Esophagus muscularis mucosa (tissue), 4 donors: ENCODE data around the gene HNRNPF. TPM values are rescaled to one million over a fixed set of nuclear protein-coding genes. Genes with fewer than 3 reads are reported as not detected.

Experiments used
- DNase-seq: peaks from one replicate; pipeline ENCODE4 v3.0.0-alpha.2; 2017; ENCODE audit errors: extremely low spot score
- H3K27ac ChIP-seq, 4 donors: fragments of 200-600 bp; sonication (generic); replicated peaks in 1 of 4; 1 replicate in 3 of 4; 2 replicates in 1 of 4; pipeline ENCODE4 v1.5.1; 2016 to 2019; ENCODE audit warnings: mild to moderate bottlenecking in 1 of 4
- H3K27me3 ChIP-seq, 4 donors: fragments of 200-600 bp; sonication (generic); one replicate each; pipeline versions ENCODE4 v1.5.1 to v1.6.0; 2016 to 2019
- H3K36me3 ChIP-seq, 4 donors: fragments of 200-600 bp; sonication (generic); one replicate each; pipeline ENCODE4 v1.5.1; 2016 to 2019
- H3K4me1 ChIP-seq, 4 donors: fragments of 200-600 bp; sonication (generic); one replicate each; pipeline ENCODE4 v1.5.1; 2016 to 2019
- H3K4me3 ChIP-seq, 4 donors: fragments of 200-600 bp; sonication (generic); 1 replicate in 2 of 4; 2 replicates in 2 of 4; pipeline ENCODE4 v1.5.1; 2016 to 2019; ENCODE audit warnings: mild to moderate bottlenecking in 4 of 4, moderate library complexity in 1 of 4
- H3K9me3 ChIP-seq, 4 donors: fragments of 200-600 bp; sonication (generic); 1 replicate in 3 of 4; 2 replicates in 1 of 4; pipeline ENCODE4 v1.5.1; 2016 to 2019
- EP300 ChIP-seq: sonication (generic); formaldehyde crosslinking; IDR thresholded peaks from one replicate; pipeline ENCODE4 v1.6.1; 2017; ENCODE audit warnings: antibody characterized with exemption
- POLR2A ChIP-seq: fragments of 450-650 bp; IDR thresholded peaks from one replicate; pipeline ENCODE4 v1.6.1; 2017; ENCODE audit warnings: antibody characterized with exemption, moderate library complexity, mild to moderate bottlenecking, low read depth
- POLR2AphosphoS5 ChIP-seq, 2 donors: sonication (generic); formaldehyde crosslinking; IDR thresholded peaks; one replicate each; pipeline ENCODE4 v1.6.1; 2017; ENCODE audit warnings: antibody characterized with exemption in 2 of 2
- WGBS: methylation state at CpG from one replicate; pipeline ENCODE4 v1.1.5; 2018; 5-methylcytosine and 5-hydroxymethylcytosine counted together
- intact Hi-C: fragments of 100-400 bp; cut with DNase I; formaldehyde crosslinking; loops from one replicate; pipeline ENCODE4 v1.15.1; 2023
- total RNA-seq, 4 donors: library from RNA; depleted of rRNA; stranded (reverse); fragments of >200 nt; gene quantifications; one replicate each; pipeline versions ENCODE4 v1.1.0 to v1.2.1, GENCODE V29; 2016
- TF ChIP-seq, protein P1 (sequence below), 3 experiments: fragments of 200-600 bp in 2 of 3; fragments of 450-650 bp in 1 of 3; sonication (generic) in 2 of 3; IDR thresholded peaks; one replicate each; pipeline ENCODE4 v1.5.1; 2017 to 2019; ENCODE audit warnings: antibody characterized with exemption in 3 of 3, mild to moderate bottlenecking in 2 of 3, moderate library complexity in 1 of 3

Gene HNRNPF
- total RNA-seq, 4 donors from 2014 or later, result 113 to 243 (median 176) TPM

DNA sequence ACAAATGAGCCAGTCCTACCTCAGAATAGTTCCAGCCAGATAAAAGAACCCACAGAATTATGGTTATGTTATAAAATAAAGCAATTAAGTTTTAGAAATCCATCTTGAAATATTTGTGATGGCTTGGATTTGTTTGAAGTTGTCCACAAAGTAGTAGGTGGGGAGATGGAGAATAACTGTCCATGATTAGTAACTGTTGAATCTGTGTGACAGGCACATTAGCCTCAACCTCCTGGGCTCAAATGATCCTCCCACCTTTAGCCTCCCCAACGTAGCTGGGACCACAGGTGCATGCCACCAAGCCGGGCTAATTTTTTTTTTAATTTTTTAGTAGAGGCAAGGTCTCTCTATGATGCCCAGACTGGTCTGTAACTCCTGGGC, 10.1 kb downstream of the HNRNPF start:
- 52% methylated on average over 2 of the region's 2 CpGs for whole genome bisulfite sequencing
- no peaks in the 10 kb centered on the region for H3K9me3 ChIP-seq
- H3K4me1 ChIP-seq, result peaks cover 72 to 92% (median 89%) of the 10 kb centered on the region in 4 donors
- peaks cover 2 to 28% (median 17%) of the 10 kb centered on the region in 4 donors for H3K36me3 ChIP-seq
- no peak for TF ChIP-seq EP300
- no peak for TF ChIP-seq POLR2A
- TF ChIP-seq, protein P1, sequence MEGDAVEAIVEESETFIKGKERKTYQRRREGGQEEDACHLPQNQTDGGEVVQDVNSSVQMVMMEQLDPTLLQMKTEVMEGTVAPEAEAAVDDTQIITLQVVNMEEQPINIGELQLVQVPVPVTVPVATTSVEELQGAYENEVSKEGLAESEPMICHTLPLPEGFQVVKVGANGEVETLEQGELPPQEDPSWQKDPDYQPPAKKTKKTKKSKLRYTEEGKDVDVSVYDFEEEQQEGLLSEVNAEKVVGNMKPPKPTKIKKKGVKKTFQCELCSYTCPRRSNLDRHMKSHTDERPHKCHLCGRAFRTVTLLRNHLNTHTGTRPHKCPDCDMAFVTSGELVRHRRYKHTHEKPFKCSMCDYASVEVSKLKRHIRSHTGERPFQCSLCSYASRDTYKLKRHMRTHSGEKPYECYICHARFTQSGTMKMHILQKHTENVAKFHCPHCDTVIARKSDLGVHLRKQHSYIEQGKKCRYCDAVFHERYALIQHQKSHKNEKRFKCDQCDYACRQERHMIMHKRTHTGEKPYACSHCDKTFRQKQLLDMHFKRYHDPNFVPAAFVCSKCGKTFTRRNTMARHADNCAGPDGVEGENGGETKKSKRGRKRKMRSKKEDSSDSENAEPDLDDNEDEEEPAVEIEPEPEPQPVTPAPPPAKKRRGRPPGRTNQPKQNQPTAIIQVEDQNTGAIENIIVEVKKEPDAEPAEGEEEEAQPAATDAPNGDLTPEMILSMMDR (IDR thresholded peaks at IDR 0.05), result no peak
- TF ChIP-seq POLR2AphosphoS5 (IDR thresholded peaks at IDR 0.05), result no peak
- H3K27me3 ChIP-seq, result no peaks in the 10 kb centered on the region
- intact Hi-C loops, result no loop called here
- DNase-seq, result no peak
- H3K4me3 ChIP-seq, result no peak overlapping the region
- H3K27ac ChIP-seq, result peak overlapping the region in 1 of 4 donors; percentile 99

DNA sequence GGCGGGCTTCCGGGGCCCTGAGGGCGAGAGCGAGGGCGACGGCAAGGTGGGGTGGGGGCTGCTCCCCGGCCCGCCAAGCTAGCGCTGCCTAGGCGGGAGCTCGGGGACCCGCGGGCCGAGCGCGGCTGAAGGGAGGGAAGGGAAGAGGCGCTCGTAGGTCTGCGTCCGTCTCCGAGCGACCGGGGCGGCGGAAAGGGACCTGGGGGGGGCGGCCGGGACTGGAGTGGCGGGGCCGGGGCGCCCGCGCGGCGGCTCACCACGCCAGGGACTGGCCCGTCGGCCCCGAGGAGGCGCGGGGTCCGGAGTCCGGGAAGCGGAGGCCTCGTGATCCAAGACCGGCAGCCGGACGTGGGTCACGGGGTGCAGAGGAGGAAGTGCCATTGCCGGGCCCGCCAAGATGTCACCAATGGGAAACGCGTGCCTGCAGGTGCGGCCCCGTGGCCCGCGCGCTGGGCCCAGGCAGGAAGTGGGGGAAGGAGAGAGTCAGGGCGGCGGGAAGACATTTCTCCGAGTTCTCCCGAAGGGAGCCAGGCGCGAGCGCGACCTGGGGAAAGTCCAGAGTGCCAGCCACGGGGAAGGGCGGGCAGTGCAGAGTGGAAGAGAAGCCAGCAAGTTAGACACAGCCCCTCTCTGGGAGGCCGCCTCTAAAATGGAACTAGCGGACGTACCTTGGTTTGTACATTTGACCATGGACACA, 11.9 kb downstream of the HNRNPF start:
- H3K9me3 ChIP-seq, result no peaks in the 10 kb centered on the region
- WGBS, result 0% methylated on average over 24 of the region's 70 CpGs
- DNase-seq, result peak; percentile 98
- H3K4me3 ChIP-seq, result peak overlapping the region; percentile 82 to 89 (median 89)
- intact Hi-C loops, result no loop called here
- peak; percentile 65 for TF ChIP-seq POLR2A
- TF ChIP-seq EP300, result no peak
- peak; percentile 76 to 89 for TF ChIP-seq POLR2AphosphoS5 (IDR thresholded peaks at IDR 0.05)
- H3K27me3 ChIP-seq, result no peaks in the 10 kb centered on the region
- H3K27ac ChIP-seq, result peak overlapping the region; percentile 98 to 100 (median 99)
- H3K36me3 ChIP-seq, result peaks cover 20 to 36% (median 33%) of the 10 kb centered on the region in 4 donors
- H3K4me1 ChIP-seq, result peaks cover 58 to 90% (median 77%) of the 10 kb centered on the region in 4 donors

DNA sequence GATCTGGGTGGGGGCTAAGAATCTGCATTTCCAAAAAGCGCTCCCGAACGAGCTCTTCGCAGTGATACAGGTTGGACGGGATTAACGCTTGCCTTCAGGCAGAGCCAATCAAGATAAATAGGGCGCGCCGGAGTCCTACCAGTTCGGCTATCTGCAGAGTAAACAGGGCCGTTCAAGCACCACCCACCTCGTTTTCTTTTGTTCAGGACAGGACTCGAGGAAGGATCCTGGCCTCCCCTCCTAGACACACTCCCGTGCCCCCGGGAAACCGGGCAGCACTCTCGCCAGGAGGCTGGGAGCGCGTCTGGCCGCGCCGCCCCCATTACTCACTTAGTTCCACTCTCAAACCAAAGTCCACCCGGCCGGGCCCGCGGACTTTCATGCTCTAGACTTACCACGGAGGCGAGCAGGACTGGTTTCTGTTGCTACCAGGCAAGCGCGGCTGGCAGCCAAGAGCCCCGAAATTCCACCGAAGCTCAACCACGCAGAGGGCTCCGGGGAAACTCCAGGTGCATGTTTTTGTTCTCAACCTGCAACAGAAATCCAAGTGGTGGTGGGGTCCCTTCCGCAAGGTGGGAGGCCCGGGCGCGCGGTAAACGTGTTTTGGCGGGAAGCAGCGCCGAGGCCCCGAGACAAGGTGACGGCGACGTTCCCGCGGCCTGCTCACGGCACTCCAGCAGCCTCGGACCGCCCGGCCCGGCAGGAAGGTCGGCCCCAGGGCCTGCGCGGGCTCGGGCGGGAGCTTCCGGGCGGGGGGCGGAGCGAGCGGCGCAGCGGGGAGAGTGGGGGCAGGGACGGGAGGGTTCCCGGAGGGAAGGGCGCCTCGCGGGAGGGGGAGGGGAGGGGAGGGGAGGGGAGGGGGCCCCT, 12.7 kb downstream of the HNRNPF start:
- WGBS, result 0% methylated on average over 34 of the region's 71 CpGs
- Histone ChIP-seq H3K9me3 (no peaks in the 10 kb centered on the region), H3K27me3 (no peaks in the 10 kb centered on the region), H3K36me3 (peaks cover 28 to 44% (median 40%) of the 10 kb centered on the region in 4 donors), H3K4me1 (peaks cover 52 to 90% (median 73%) of the 10 kb centered on the region in 4 donors), H3K27ac (peak overlapping the region; percentile 98 to 100 (median 99)), H3K4me3 (peak overlapping the region; percentile 82 to 89 (median 89))
- TF ChIP-seq POLR2AphosphoS5 (IDR thresholded peaks at IDR 0.05), result peak in 1 of 2 donors; percentile 19
- no peak for TF ChIP-seq POLR2A
- DNase-seq, result no peak
- intact Hi-C loops, result no loop called here

DNA sequence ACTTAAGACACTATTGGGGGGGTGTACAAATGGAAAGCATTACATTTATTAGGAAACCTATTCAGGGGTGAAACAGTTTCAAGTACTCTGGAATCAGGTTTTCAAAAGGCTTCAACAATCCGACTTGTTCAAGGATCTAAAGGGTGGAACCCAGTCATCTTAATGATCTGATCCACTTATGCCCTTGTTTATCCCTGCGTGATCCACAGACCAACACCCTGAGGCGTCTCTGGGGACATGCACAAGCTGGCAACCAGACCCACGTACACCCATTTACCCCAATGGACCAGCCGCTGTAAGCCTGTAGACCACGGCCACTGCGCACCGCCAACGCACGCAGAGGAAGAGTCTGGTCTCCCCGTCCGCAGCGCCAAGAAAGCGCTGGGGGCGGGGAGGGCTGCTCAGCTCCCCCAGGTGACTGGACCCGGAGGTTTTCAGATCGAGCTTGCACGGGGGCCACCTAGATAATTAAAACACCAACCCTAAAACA, 13.4 kb downstream of the HNRNPF start:
- H3K36me3 ChIP-seq, result peaks cover 35 to 51% (median 47%) of the 10 kb centered on the region in 4 donors
- TF ChIP-seq EP300 (no peak), POLR2AphosphoS5 (IDR thresholded peaks at IDR 0.05) (no peak), POLR2A (no peak)
- TF ChIP-seq, protein P1 (IDR thresholded peaks at IDR 0.05), result no peak
- WGBS, result 27% methylated on average over 4 of the region's 18 CpGs
- intact Hi-C loops, result no loop called here
- no peaks in the 10 kb centered on the region for H3K9me3 ChIP-seq
- DNase-seq, result no peak
- H3K4me3 ChIP-seq, result peak overlapping the region; percentile 82 to 89 (median 89)
- peak overlapping the region; percentile 98 to 100 (median 99) for H3K27ac ChIP-seq
- H3K27me3 ChIP-seq, result no peaks in the 10 kb centered on the region
- peaks cover 52 to 90% (median 73%) of the 10 kb centered on the region in 4 donors for H3K4me1 ChIP-seq

DNA sequence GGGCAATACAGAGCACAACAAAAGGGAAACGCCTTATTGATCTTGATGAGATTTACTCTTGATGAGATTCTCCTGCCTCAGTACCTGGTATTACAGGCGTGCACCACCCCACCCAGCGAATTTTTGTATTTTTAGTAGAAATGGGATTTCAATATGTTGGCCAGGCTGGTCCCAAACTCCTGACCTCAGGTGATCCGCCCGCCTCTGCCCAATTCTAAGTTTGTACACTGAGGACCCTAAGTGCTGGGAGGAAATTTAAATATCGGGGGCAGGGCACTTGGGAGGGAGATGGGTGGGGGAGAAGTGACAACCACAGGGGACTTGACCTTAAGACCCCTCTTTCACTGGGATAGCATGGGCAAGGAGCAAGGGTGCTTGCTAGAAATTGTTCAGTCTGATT, 14.1 kb downstream of the HNRNPF start:
- DNase-seq, result no peak
- intact Hi-C loops, result no loop called here

More for the DNA sequence above, 14.1 kb downstream of the HNRNPF start:
- H3K4me1 ChIP-seq, result peaks cover 57 to 90% (median 74%) of the 10 kb centered on the region in 4 donors
- H3K27me3 ChIP-seq, result no peaks in the 10 kb centered on the region
- peaks cover 36 to 58% (median 55%) of the 10 kb centered on the region in 4 donors for H3K36me3 ChIP-seq
- H3K4me3 ChIP-seq, result no peak overlapping the region
- H3K27ac ChIP-seq, result peak overlapping the region in 2 of 4 donors; percentile 99
- 87% methylated on average over 6 of the region's 6 CpGs for WGBS
- TF ChIP-seq POLR2A (no peak), POLR2AphosphoS5 (IDR thresholded peaks at IDR 0.05) (no peak), EP300 (no peak)
- TF ChIP-seq, protein P1 (IDR thresholded peaks at IDR 0.05), result no peak
- no peaks in the 10 kb centered on the region for H3K9me3 ChIP-seq
